Mesenchymal stem cell (in vitro differentiated cells and primary cell): ENCODE measurements around the gene PIK3CB.
A peak's percentile ranks its signal among the peaks of the same experiment; 100 is the strongest.

Experiments used
- DNase-seq: peaks from one replicate; pipeline ENCODE4 v3.0.0-alpha.2; 2013
- H2AFZ ChIP-seq: one replicate; pipeline ENCODE4 v1.6.1; 2013; ENCODE audit warnings: low read depth, mild to moderate bottlenecking, control low read depth, inconsistent platforms, low read length, moderate library complexity
- H2AK5ac ChIP-seq: 2 replicates; pipeline ENCODE4 v1.6.1; 2013; ENCODE audit warnings: low read length, moderate library complexity, mild to moderate bottlenecking, inconsistent platforms; ENCODE audit not compliant: severe bottlenecking
- H2BK120ac ChIP-seq: one replicate; pipeline ENCODE4 v1.6.1; 2013; ENCODE audit warnings: low read depth, mild to moderate bottlenecking, inconsistent platforms, low read length, moderate library complexity
- H2BK12ac ChIP-seq, 2 experiments: one replicate each; pipeline ENCODE4 v1.6.1; 2013; ENCODE audit warnings: inconsistent platforms in 2 of 2, low read length in 2 of 2, mild to moderate bottlenecking in 2 of 2, moderate library complexity in 2 of 2, control low read depth in 1 of 2
- H2BK15ac ChIP-seq: one replicate; pipeline ENCODE4 v1.6.1; 2013; ENCODE audit warnings: mild to moderate bottlenecking, low read depth, inconsistent platforms; ENCODE audit not compliant: poor library complexity, severe bottlenecking
- H2BK5ac ChIP-seq: 2 replicates; pipeline ENCODE4 v1.6.1; 2013; ENCODE audit warnings: low read depth, mild to moderate bottlenecking, low read length, control low read depth, inconsistent platforms; ENCODE audit not compliant: poor library complexity, severe bottlenecking
- H3K14ac ChIP-seq, 2 experiments: one replicate each; pipeline ENCODE4 v1.6.1; 2013; ENCODE audit warnings: inconsistent platforms in 2 of 2, low read length in 2 of 2, control low read depth in 1 of 2, mild to moderate bottlenecking in 1 of 2, moderate library complexity in 1 of 2
- H3K18ac ChIP-seq, 2 experiments: one replicate each; pipeline ENCODE4 v1.6.1; 2013; ENCODE audit warnings: inconsistent platforms in 2 of 2, low read length in 2 of 2, control low read depth in 1 of 2, low read depth in 1 of 2, mild to moderate bottlenecking in 1 of 2
- H3K23ac ChIP-seq, 2 experiments: one replicate each; pipeline ENCODE4 v1.6.1; 2013; ENCODE audit warnings: inconsistent platforms in 2 of 2, low read length in 2 of 2, mild to moderate bottlenecking in 2 of 2, moderate library complexity in 2 of 2, control low read depth in 1 of 2
- H3K27ac ChIP-seq: 2 replicates; pipeline ENCODE4 v1.5.1; 2013; ENCODE audit warnings: mild to moderate bottlenecking, moderate library complexity, low read length, control low read depth, inconsistent platforms; ENCODE audit not compliant: poor library complexity, severe bottlenecking
- H3K27me3 ChIP-seq, 2 experiments: 2 replicates each; pipeline versions ENCODE4 v1.6.1 to v1.7.0; 2013; ENCODE audit warnings: low read length in 2 of 2, mild to moderate bottlenecking in 2 of 2, moderate library complexity in 2 of 2, control low read depth in 1 of 2, inconsistent platforms in 1 of 2; ENCODE audit not compliant: control insufficient read depth in 1 of 2, insufficient read depth in 1 of 2
- H3K36me3 ChIP-seq, 2 experiments: 2 replicates each; pipeline versions ENCODE4 v1.6.1 to v1.7.0; 2013; ENCODE audit warnings: low read length in 2 of 2, control low read depth in 1 of 2, inconsistent platforms in 1 of 2, low read depth in 1 of 2, mild to moderate bottlenecking in 1 of 2; ENCODE audit not compliant: insufficient read depth in 2 of 2, control insufficient read depth in 1 of 2
- H3K4ac ChIP-seq, 2 experiments: one replicate each; pipeline ENCODE4 v1.6.1; 2013; ENCODE audit warnings: inconsistent platforms in 2 of 2, low read length in 2 of 2, mild to moderate bottlenecking in 2 of 2, moderate library complexity in 2 of 2, control low read depth in 1 of 2, low read depth in 1 of 2
- H3K4me1 ChIP-seq: 2 replicates; pipeline ENCODE4 v1.6.1; 2013; ENCODE audit warnings: low read depth, low read length, control low read depth; ENCODE audit not compliant: control insufficient read depth, insufficient read depth
- H3K4me2 ChIP-seq: 2 replicates; pipeline ENCODE4 v1.6.1; 2013; ENCODE audit warnings: low read length, mild to moderate bottlenecking, inconsistent platforms; ENCODE audit not compliant: poor library complexity, severe bottlenecking
- H3K4me3 ChIP-seq, 2 experiments: 2 replicates each; pipeline versions ENCODE4 v1.5.1 to v1.7.0; 2013; ENCODE audit warnings: low read length in 2 of 2, mild to moderate bottlenecking in 2 of 2, control low read depth in 1 of 2, low read depth in 1 of 2; ENCODE audit not compliant: insufficient read depth in 1 of 2
- H3K79me1 ChIP-seq: replicated peaks from 2 replicates; pipeline ENCODE4 v1.6.1; 2013; ENCODE audit warnings: mild to moderate bottlenecking, control low read depth, low read length, inconsistent platforms; ENCODE audit not compliant: poor library complexity, severe bottlenecking
- H3K9ac ChIP-seq: 2 replicates; pipeline ENCODE4 v1.7.0; 2013; ENCODE audit warnings: mild to moderate bottlenecking, low read length, moderate library complexity
- H3K9me3 ChIP-seq: 2 replicates; pipeline ENCODE4 v1.7.0; 2013; ENCODE audit warnings: mild to moderate bottlenecking, low read length; ENCODE audit not compliant: control insufficient read depth
- H4K8ac ChIP-seq: one replicate; pipeline ENCODE4 v1.6.1; 2013; ENCODE audit warnings: inconsistent platforms, mild to moderate bottlenecking, low read length, moderate library complexity
- H4K91ac ChIP-seq: one replicate; pipeline ENCODE4 v1.6.1; 2013; ENCODE audit warnings: mild to moderate bottlenecking, low read length, inconsistent platforms
- WGBS: methylation state at CpG from one replicate; pipeline ENCODE4 v1.1.7; 2013; ENCODE audit warnings: mixed read lengths; 5-methylcytosine and 5-hydroxymethylcytosine counted together

Gene PIK3CB

DNA sequence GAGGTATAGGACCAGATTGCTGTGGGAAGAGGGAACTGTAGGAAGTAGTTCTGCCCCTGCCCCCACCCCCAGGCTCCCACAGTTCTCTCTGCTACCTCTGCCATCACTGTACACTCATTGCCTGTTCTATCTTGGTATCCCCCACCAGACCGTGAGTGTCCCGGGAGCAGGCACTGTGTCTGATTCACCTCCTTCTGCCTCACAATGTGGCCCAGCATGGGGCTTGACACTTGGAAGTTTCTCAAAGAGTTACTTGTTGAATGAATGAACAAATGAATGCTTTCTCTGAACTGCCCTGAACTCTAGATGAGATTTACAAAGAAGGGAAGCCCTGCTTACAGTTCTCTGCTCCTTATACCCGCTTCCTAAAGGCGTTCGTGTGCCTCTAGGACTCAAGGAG, 27.1 kb upstream of the PIK3CB start:
- H3K23ac ChIP-seq: no peak overlapping the region
- H3K27me3 ChIP-seq: no peaks in the 10 kb centered on the region
- peak overlapping the region; percentile 84 for H3K27ac ChIP-seq
- H3K9ac ChIP-seq: peak overlapping the region; percentile 42
- H3K14ac ChIP-seq: no peak overlapping the region
- no peak overlapping the region for H2AFZ ChIP-seq
- no peak overlapping the region for H2BK15ac ChIP-seq
- H3K4ac ChIP-seq: no peak overlapping the region
- H2BK5ac ChIP-seq: no peak overlapping the region
- H4K91ac ChIP-seq: no peak overlapping the region
- peak; percentile 25 for DNase-seq
- no peak overlapping the region for H3K18ac ChIP-seq
- no peak overlapping the region for H3K4me2 ChIP-seq
- no peak overlapping the region for H2AK5ac ChIP-seq
- no peak overlapping the region for H2BK120ac ChIP-seq
- H3K36me3 ChIP-seq: no peaks in the 10 kb centered on the region
- peak overlapping the region; percentile 15 for H4K8ac ChIP-seq
- H2BK12ac ChIP-seq: no peak overlapping the region
- H3K79me1 ChIP-seq: no peaks in the 10 kb centered on the region
- WGBS: 56% methylated on average over 5 of the region's 5 CpGs
- no peak overlapping the region for H3K4me3 ChIP-seq
- H3K4me1 ChIP-seq: peaks cover 15% of the 10 kb centered on the region
- H3K9me3 ChIP-seq: no peaks in the 10 kb centered on the region

DNA sequence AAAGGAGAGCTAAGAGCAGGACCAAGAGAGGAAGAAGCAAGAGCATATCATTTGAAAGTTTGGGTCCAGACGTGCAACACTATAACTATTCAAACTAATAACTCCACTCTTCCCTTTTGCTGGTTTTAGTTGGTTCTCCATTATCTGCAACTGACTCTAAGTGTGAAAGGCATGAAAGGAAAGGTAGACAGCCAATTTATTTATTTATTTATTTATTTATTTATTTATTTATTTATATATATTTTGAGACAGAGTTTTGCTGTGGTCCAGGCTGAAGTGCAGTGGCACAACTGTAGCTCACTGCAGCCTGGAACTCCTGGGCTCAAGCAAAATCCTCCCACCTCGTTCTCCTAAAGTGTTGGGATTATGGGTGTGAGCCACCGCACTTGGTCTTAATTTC, 22.1 kb upstream of the PIK3CB start:
- no peak for DNase-seq
- Histone ChIP-seq H2BK12ac (no peak overlapping the region), H3K4ac (no peak overlapping the region), H2AK5ac (no peak overlapping the region), H4K8ac (no peak overlapping the region), H3K4me3 (no peak overlapping the region), H3K27ac (no peak overlapping the region), H3K18ac (no peak overlapping the region), H3K4me2 (no peak overlapping the region), H3K4me1 (peaks cover 3% of the 10 kb centered on the region), H3K9me3 (no peaks in the 10 kb centered on the region), H2BK15ac (no peak overlapping the region), H3K23ac (no peak overlapping the region), H3K14ac (no peak overlapping the region), H3K9ac (no peak overlapping the region), H3K27me3 (no peaks in the 10 kb centered on the region), H2BK120ac (no peak overlapping the region), H4K91ac (no peak overlapping the region), H3K79me1 (no peaks in the 10 kb centered on the region), H2AFZ (no peak overlapping the region), H2BK5ac (no peak overlapping the region), H3K36me3 (no peaks in the 10 kb centered on the region)
- WGBS: no CpG with 5 or more reads among the region's 3 CpGs

GRCh38 chr3:138854940-138855339, 20.2 kb upstream of the PIK3CB start:
- H3K9me3 ChIP-seq: no peaks in the 10 kb centered on the region
- H3K36me3 ChIP-seq: no peaks in the 10 kb centered on the region
- H4K8ac ChIP-seq: no peak overlapping the region
- no peak overlapping the region for H3K27ac ChIP-seq
- no peak overlapping the region for H4K91ac ChIP-seq
- H3K79me1 ChIP-seq: no peaks in the 10 kb centered on the region
- no peak overlapping the region for H3K14ac ChIP-seq
- H3K18ac ChIP-seq: no peak overlapping the region
- H3K27me3 ChIP-seq: no peaks in the 10 kb centered on the region
- H2AFZ ChIP-seq: no peak overlapping the region
- H3K4ac ChIP-seq: no peak overlapping the region
- H3K23ac ChIP-seq: no peak overlapping the region
- H2BK120ac ChIP-seq: no peak overlapping the region
- no peaks in the 10 kb centered on the region for H3K4me1 ChIP-seq
- H3K9ac ChIP-seq: no peak overlapping the region
- no peak overlapping the region for H2AK5ac ChIP-seq
- H2BK15ac ChIP-seq: no peak overlapping the region
- H2BK5ac ChIP-seq: no peak overlapping the region
- 89% methylated on average over 6 of the region's 7 CpGs for WGBS
- no peak for DNase-seq
- no peak overlapping the region for H3K4me3 ChIP-seq
- no peak overlapping the region for H2BK12ac ChIP-seq
- H3K4me2 ChIP-seq: no peak overlapping the region

GRCh38 chr3:138854204-138854603, 19.5 kb upstream of the PIK3CB start:
- Histone ChIP-seq H3K27me3 (no peaks in the 10 kb centered on the region), H2AFZ (no peak overlapping the region), H2BK12ac (no peak overlapping the region), H3K14ac (no peak overlapping the region), H3K23ac (no peak overlapping the region), H4K8ac (no peak overlapping the region), H4K91ac (no peak overlapping the region), H3K4ac (no peak overlapping the region), H3K36me3 (no peaks in the 10 kb centered on the region), H3K9me3 (no peaks in the 10 kb centered on the region), H2BK120ac (no peak overlapping the region), H3K4me1 (no peaks in the 10 kb centered on the region), H3K4me3 (no peak overlapping the region), H3K79me1 (no peaks in the 10 kb centered on the region), H3K18ac (no peak overlapping the region), H3K4me2 (no peak overlapping the region), H3K9ac (no peak overlapping the region), H2AK5ac (no peak overlapping the region), H2BK5ac (no peak overlapping the region), H3K27ac (no peak overlapping the region), H2BK15ac (no peak overlapping the region)
- WGBS: 96% methylated on average over 2 of the region's 3 CpGs
- DNase-seq: no peak
